Measurements from ENCODE around the gene HMG20B. TPM values are rescaled to one million over a fixed set of nuclear protein-coding genes. Genes with fewer than 3 reads are reported as not detected.
"Not testable (repeated sequence)": the region's sequence is repeated elsewhere in the genome, so short reads cannot be mapped to it uniquely, and the experiment has no call there.

HMG20B gene
- polyA plus RNA-seq, 1 of the 3 experiments (the other 2 are of a cell fraction), result 92.0 TPM

- TF ChIP-seq MAX (IDR thresholded peaks at IDR 0.05; ENCODE audit: low read depth), result 0 out of 2 replicates have a peak, but pooled peaks have one; percentile 53
- TF ChIP-seq YY1 (IDR thresholded peaks at IDR 0.05; ENCODE audit: low read depth), result no peak
- TF ChIP-seq NFIC (IDR thresholded peaks at IDR 0.05; ENCODE audit: borderline replicate concordance), result peak; percentile 60; the same call in 1 of the 2 replicates
- no peak for TF ChIP-seq ELF1 (IDR thresholded peaks at IDR 0.05)
- peak; percentile 74 for TF ChIP-seq TCF12 (IDR thresholded peaks at IDR 0.05)
- TF ChIP-seq MEF2A (IDR thresholded peaks at IDR 0.05; ENCODE audit: borderline replicate concordance, low read depth), result no peak
- TF ChIP-seq GATA2 (CRISPR knock-in tag; IDR thresholded peaks at IDR 0.05), result no peak
- TF ChIP-seq TEAD4 (IDR thresholded peaks at IDR 0.05; ENCODE audit: borderline replicate concordance, insufficient read depth), result no peak
- TF ChIP-seq SMC3 (IDR thresholded peaks at IDR 0.05; ENCODE audit: low read depth, low read length), result no peak
- no peak for TF ChIP-seq ZBTB33 (IDR thresholded peaks at IDR 0.05; ENCODE audit: borderline replicate concordance, low read depth)
- TF ChIP-seq GABPA (IDR thresholded peaks at IDR 0.05; ENCODE audit: low read depth), result no peak
Measured at GRCh38 chr19:3580156-3580934, 7.6 kb downstream of the HMG20B start (continued).

GRCh38 chr19:3581792-3582191, 9.0 kb downstream of the HMG20B start:
- H3K4me3 ChIP-seq (ENCODE audit: low read depth in 2 of 2, low read length in 1 of 2); H3K36me3 ChIP-seq (replicated peaks in 1 of 2; ENCODE audit: control insufficient read depth in 1 of 2, insufficient read depth in 2 of 2, low read length in 1 of 2); H3K27me3 ChIP-seq (ENCODE audit: insufficient read depth); H3K79me2 ChIP-seq (ENCODE audit: insufficient read depth); H3K4me2 ChIP-seq; DNase-seq; POLR2A ChIA-PET; H3K27ac ChIP-seq (ENCODE audit: low read depth in 2 of 2, low read length in 1 of 2); H3K4me1 ChIP-seq (ENCODE audit: control insufficient read depth in 1 of 2, insufficient read depth in 2 of 2, low read depth in 1 of 2, low read length in 1 of 2); H2AFZ ChIP-seq (ENCODE audit: low read depth); H4K20me1 ChIP-seq (ENCODE audit: insufficient read depth); H3K9me3 ChIP-seq; H3K9ac ChIP-seq; H3K9me2 ChIP-seq: not testable (repeated sequence)
- CTCF ChIA-PET, result interaction anchor here (1.8 kb wide), 1 partner anchor 14 kb away, joined by 4 read pairs; no protein-coding TSS in a partner anchor
- 100% methylated on average over 2 of the region's 4 CpGs for WGBS (ENCODE audit: low lambda C conversion rate)
- peaks cover 22% of the 10 kb centered on the region for H3F3A ChIP-seq (replicated peaks; ENCODE audit: insufficient read depth)

- H3K36me3 ChIP-seq (replicated peaks in 1 of 2; ENCODE audit: control insufficient read depth in 1 of 2, insufficient read depth in 2 of 2, low read length in 1 of 2); H3K27me3 ChIP-seq (ENCODE audit: insufficient read depth); H3K9ac ChIP-seq; H3K4me2 ChIP-seq; H3K9me3 ChIP-seq; H3K79me2 ChIP-seq (ENCODE audit: insufficient read depth); H2AFZ ChIP-seq (ENCODE audit: low read depth); H3K9me2 ChIP-seq; H3K4me3 ChIP-seq (ENCODE audit: low read depth in 2 of 2, low read length in 1 of 2); H4K20me1 ChIP-seq (ENCODE audit: insufficient read depth); DNase-seq; POLR2A ChIA-PET; H3K4me1 ChIP-seq (ENCODE audit: control insufficient read depth in 1 of 2, insufficient read depth in 2 of 2, low read depth in 1 of 2, low read length in 1 of 2); H3K27ac ChIP-seq (ENCODE audit: low read depth in 2 of 2, low read length in 1 of 2): not testable (repeated sequence)
- peaks cover 20% of the 10 kb centered on the region for H3F3A ChIP-seq (replicated peaks; ENCODE audit: insufficient read depth)
- CTCF ChIA-PET, result interaction anchor here (0.9 to 3.5 kb wide), 10 partner anchors 9 to 135 kb away, joined by 3 to 49 read pairs (median 7); partner anchors contain the start of gene HMG20B
- WGBS (ENCODE audit: low lambda C conversion rate), result 91% methylated on average over 13 of the region's 15 CpGs
Measured at GRCh38 chr19:3584036-3584802, 11.5 kb downstream of the HMG20B start.
